Endothelial cell of hepatic sinusoid (primary cell): ENCODE results near the gene OR4D11.
"Not testable (repeated sequence)": the region's sequence is repeated elsewhere in the genome, so short reads cannot be mapped to it uniquely, and the experiment has no call there.

ENCODE experiments used
- in situ Hi-C: cut with HindIII; loops from 2 replicates; pipeline ENCODE4 v1.10.0; 2017; ENCODE audit warnings: low sequenced_read_pairs

The OR4D11 gene

GRCh38 chr11:59503276-59503675 is at the start of gene OR4D11:
Gene OR4D11, plus strand, starts transcription at chr11:59503576. Its CDS starts 0 bp downstream, at chr11:59503576.
- in situ Hi-C loops, result no loop called here

GRCh38 chr11:59456661-59457060 is 46.7 kb upstream of the OR4D11 start, which contains the start of gene OR4D6:
Gene OR4D6, plus strand, starts transcription at chr11:59456961. Its CDS starts 0 bp downstream, at chr11:59456961.
- in situ Hi-C loops, result no loop called here

- in situ Hi-C loops, result no loop called here
Observed at GRCh38 chr11:59459916-59460315, 43.5 kb upstream of the OR4D11 start.

- in situ Hi-C loops, result no loop called here
Observed at GRCh38 chr11:59463190-59463641, 40.2 kb upstream of the OR4D11 start.

GRCh38 chr11:59473015-59473414 is 30.4 kb upstream of the OR4D11 start, which contains the start of gene OR4D10:
Gene OR4D10, plus strand, starts transcription at chr11:59473315. Its CDS starts 4,115 bp downstream, at chr11:59477430.
- in situ Hi-C loops, result no loop called here

GRCh38 chr11:59475176-59475575 is 28.2 kb upstream of the OR4D11 start:
- in situ Hi-C loops, result no loop called here

- in situ Hi-C loops, result no loop called here
Observed at GRCh38 chr11:59479906-59480305, 23.5 kb upstream of the OR4D11 start.

- in situ Hi-C loops, result no loop called here
Observed at GRCh38 chr11:59480359-59480758, 23.0 kb upstream of the OR4D11 start.

GRCh38 chr11:59501931-59502330 is 1.4 kb upstream of the OR4D11 start:
- in situ Hi-C loops, result no loop called here

GRCh38 chr11:59510941-59511589 is 7.7 kb downstream of the OR4D11 start, which contains the start of gene OR4D9:
Gene OR4D9, plus strand, starts transcription at chr11:59511539. Its CDS starts 3,374 bp downstream, at chr11:59514913.
- in situ Hi-C loops, result no loop called here

GRCh38 chr11:59511675-59512074 is 8.3 kb downstream of the OR4D11 start:
- in situ Hi-C loops, result no loop called here

GRCh38 chr11:59520139-59520538 is 16.8 kb downstream of the OR4D11 start:
- in situ Hi-C loops, result not testable (repeated sequence)

- in situ Hi-C loops, result no loop called here
Observed at GRCh38 chr11:59520741-59521140, 17.4 kb downstream of the OR4D11 start.

GRCh38 chr11:59523541-59523940 is 20.2 kb downstream of the OR4D11 start:
- in situ Hi-C loops, result no loop called here

GRCh38 chr11:59528711-59529110 is 25.3 kb downstream of the OR4D11 start:
- in situ Hi-C loops, result no loop called here

GRCh38 chr11:59532620-59533019 is 29.2 kb downstream of the OR4D11 start:
- in situ Hi-C loops, result no loop called here

- in situ Hi-C loops, result no loop called here
Observed at GRCh38 chr11:59534676-59535075, 31.3 kb downstream of the OR4D11 start.

- in situ Hi-C loops, result no loop called here
Observed at GRCh38 chr11:59542142-59542810, 38.9 kb downstream of the OR4D11 start.

GRCh38 chr11:59543713-59544112 is 40.3 kb downstream of the OR4D11 start:
- in situ Hi-C loops, result not testable (repeated sequence)

GRCh38 chr11:59544869-59545178 is 41.4 kb downstream of the OR4D11 start:
- in situ Hi-C loops, result no loop called here

- in situ Hi-C loops, result no loop called here
Observed at GRCh38 chr11:59545179-59546020, 42.0 kb downstream of the OR4D11 start.
